Activated T-cell treated with anti-CD3 and anti-CD28 coated beads for 4 hours (primary cell): ENCODE results near the gene MRPL43.

Source experiments
- DNase-seq: peaks from one replicate; pipeline ENCODE4 v3.0.0-alpha.2; 2020

Gene MRPL43

GRCh38 chr10:101018600-101019439 is 31.5 kb upstream of the MRPL43 start:
- DNase-seq: peak; percentile 64

- no peak for DNase-seq
Measured at GRCh38 chr10:101018118-101018599, 30.9 kb upstream of the MRPL43 start.

GRCh38 chr10:101016814-101017213 is 29.5 kb upstream of the MRPL43 start:
- no peak for DNase-seq

GRCh38 chr10:101015582-101015973 is 28.3 kb upstream of the MRPL43 start:
- no peak for DNase-seq

GRCh38 chr10:101014966-101015581 is 27.8 kb upstream of the MRPL43 start:
- no peak for DNase-seq

- peak; percentile 73 for DNase-seq
Measured at GRCh38 chr10:101014230-101014884, 27.1 kb upstream of the MRPL43 start.

DNA sequence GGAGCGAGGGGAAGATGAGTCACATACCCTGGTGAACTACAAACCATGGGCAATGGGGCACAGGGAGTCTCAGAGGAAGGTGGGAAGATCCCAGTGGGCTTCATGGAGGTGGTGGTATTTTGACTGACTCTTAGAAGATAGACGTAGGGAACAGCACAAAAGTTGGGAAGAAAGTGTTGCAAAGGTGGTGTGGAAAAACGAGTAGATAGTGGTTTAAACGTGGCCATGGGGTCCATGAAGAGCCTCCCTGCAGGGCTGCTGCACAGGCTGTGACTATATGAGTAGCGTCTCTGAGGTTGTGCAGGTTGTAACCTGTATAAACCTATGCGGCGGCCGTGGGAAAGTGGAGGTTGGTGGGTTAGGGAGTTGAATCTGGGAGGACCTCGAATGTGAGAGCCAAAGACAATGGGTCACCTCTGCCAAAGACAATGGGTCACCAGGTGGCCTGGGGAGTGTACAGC is 26.1 kb upstream of the MRPL43 start:
- DNase-seq: no peak

DNA sequence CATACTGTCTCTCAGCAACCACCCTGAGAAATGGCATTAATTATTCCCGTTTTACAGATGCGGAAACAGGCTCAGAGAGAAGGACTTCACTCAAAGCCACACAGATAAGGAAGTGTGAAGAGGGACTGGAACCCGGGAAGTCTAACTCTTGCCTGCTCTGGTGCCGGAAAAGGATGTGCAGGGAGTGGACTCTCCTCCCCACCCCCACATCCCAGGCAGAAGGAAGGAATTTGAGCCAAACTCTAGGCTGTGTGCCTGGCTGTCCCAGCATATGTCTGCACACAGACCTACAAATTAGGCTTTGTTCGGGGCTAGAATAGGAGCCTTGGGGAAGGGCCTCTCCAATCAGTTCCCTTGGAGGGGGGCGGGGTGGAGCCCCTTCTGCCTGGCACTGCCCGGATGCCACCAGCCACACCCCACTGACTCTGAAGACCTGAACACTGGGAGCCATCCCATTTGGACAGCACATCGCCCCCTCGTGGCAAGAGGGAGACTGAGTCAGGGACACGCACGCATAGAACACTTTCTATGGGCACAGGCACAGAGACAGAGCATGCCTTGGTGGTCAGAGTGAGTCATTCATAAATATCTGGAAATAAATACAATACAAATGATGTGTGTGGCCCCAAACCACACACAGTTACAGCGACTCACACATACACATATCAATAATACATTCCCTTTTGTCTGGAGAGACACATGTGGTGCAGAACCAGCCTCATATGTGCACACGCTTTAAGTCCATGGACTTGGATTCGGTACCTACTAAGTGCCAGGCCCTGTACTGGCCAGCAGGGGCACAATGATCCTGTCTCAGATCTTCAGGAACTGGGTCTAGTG is 25.4 kb upstream of the MRPL43 start:
- DNase-seq: peak; percentile 70

- no peak for DNase-seq
Measured at GRCh38 chr10:101011517-101012423, 24.5 kb upstream of the MRPL43 start.

- DNase-seq: no peak
Measured at GRCh38 chr10:101010329-101010728, 23.0 kb upstream of the MRPL43 start.

- DNase-seq: no peak
Measured at GRCh38 chr10:101008823-101009423, 21.6 kb upstream of the MRPL43 start.

DNA sequence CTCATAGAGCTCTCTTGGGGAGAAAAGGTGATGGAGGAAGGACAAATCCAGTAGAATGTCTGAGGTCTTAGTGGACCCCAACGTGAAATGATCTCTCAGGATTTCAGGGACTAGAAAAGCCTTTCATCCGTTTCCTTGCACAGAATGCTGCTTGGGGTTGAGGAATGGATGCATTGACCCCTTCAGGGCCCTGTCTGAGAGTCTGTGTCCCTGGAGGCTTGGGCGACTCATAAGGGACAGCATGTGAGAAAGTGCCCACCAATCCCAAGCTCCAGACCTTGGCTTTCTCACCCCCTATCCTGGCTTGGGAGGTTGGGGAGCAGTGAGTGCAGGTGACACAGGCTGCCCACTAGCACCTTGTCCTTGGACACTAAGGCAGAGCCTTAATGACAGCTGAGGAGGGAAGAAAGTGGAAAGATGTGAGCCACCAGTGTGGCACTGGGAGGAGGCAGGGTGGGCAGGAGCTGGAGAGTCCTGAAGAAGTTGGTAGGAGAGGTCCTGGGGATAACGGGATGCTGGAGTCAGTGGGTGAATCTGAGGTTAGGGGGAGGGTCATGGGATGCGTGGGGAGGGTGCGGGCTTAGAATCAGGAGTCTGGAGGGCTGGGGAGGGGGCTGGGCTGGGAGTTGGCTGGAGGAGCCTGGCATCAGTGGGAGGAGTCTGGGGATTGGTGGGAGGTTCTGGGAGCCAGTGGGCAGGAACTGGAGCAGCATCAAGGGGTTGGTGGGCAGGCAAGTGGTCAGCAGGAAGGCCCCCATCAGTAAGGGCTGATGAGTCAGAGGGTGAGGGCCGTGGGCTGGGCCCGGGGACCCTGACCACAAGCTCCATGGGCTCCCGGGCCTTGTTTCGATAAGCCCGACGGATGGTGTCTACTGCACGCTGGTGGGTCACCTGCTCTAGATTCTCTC is 20.9 kb upstream of the MRPL43 start:
- DNase-seq: no peak

GRCh38 chr10:101007099-101007711 is 19.9 kb upstream of the MRPL43 start:
- no peak for DNase-seq

- no peak for DNase-seq
Measured at GRCh38 chr10:101006593-101007098, 19.3 kb upstream of the MRPL43 start.

DNA sequence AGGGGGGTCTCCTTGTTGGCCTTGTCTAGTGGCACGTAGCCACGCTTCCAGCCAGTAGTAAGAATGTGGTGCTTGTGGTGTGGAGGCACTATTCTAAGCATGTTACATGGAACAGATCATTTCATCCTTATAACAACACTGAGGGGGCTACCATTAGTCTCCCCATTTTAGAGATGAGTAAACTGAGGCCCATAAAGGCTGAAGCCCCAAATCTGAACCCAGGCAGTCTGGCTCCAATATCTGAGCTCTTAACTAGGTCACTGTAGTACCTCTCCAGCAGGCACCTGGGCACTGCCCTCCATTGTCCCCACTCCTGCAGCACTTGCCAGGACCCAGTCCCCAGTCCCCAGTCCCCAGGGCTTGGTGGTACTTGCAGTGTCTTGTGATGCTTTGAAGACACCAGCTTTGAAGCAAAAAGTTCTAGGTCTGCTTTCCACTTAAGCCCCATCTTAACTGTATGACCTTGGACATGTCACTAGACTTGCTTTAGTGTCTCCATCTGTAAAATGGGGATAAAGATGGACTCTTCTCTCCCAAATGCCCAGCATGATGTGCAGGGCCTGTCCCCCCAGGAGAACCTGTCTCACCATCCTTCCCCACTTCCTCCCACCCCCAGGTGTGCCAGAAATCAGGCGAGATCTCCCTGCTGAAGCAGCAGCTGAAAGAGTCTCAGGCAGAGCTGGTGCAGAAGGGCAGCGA is 18.7 kb upstream of the MRPL43 start:
- DNase-seq: no peak

GRCh38 chr10:101005361-101005760 is 18.1 kb upstream of the MRPL43 start:
- DNase-seq: no peak

DNA sequence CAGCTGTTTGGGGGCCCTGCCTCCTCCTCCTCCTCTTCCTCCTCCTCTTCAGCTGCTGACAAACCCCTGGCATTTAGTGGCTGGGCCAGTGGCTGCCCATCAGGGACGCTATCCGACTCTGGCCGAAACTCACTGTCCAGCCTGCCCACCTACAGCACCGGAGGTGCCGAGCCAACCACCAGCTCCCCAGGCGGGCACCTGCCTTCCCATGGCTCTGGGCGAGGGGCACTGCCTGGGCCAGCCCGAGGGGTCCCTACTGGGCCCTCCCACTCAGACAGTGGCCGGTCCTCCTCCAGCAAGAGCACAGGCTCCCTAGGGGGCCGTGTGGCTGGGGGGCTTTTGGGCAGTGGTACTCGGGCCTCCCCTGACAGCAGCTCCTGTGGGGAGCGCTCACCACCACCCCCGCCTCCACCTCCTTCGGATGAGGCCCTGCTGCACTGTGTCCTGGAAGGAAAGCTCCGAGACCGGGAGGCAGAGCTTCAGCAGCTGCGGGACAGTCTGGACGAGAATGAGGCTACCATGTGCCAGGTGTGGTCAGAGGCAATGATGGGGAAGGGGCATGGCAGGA is 16.4 kb upstream of the MRPL43 start:
- no peak for DNase-seq

DNA sequence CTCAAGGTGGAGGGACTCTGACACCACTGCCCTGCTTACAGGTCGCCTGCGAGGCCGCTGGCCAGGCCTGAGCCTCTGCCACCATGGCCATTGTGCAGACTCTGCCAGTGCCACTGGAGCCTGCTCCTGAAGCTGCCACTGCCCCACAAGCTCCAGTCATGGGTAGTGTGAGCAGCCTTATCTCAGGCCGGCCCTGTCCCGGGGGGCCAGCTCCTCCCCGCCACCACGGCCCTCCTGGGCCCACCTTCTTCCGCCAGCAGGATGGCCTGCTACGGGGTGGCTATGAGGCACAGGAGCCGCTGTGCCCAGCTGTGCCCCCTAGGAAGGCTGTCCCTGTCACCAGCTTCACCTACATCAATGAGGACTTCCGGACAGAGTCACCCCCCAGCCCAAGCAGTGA is 15.2 kb upstream of the MRPL43 start:
- DNase-seq: no peak
